ENCODE results near the gene BAIAP2. TPM values are rescaled to one million over a fixed set of nuclear protein-coding genes. Genes with fewer than 3 reads are reported as not detected.

The BAIAP2 gene
- total and polyA plus RNA-seq, 9 donors, result 12.0 to 80.6 (median 23.2) TPM

- no peak for TF ChIP-seq POLR2A (IDR thresholded peaks at IDR 0.05)
- TF ChIP-seq, protein P1, sequence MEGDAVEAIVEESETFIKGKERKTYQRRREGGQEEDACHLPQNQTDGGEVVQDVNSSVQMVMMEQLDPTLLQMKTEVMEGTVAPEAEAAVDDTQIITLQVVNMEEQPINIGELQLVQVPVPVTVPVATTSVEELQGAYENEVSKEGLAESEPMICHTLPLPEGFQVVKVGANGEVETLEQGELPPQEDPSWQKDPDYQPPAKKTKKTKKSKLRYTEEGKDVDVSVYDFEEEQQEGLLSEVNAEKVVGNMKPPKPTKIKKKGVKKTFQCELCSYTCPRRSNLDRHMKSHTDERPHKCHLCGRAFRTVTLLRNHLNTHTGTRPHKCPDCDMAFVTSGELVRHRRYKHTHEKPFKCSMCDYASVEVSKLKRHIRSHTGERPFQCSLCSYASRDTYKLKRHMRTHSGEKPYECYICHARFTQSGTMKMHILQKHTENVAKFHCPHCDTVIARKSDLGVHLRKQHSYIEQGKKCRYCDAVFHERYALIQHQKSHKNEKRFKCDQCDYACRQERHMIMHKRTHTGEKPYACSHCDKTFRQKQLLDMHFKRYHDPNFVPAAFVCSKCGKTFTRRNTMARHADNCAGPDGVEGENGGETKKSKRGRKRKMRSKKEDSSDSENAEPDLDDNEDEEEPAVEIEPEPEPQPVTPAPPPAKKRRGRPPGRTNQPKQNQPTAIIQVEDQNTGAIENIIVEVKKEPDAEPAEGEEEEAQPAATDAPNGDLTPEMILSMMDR (IDR thresholded peaks at IDR 0.05), result no peak
- no peak for TF ChIP-seq EP300 (IDR thresholded peaks at IDR 0.05)
- Histone ChIP-seq H3K4me3 (no peak overlapping the region), H3K4me1 (ENCODE audit: insufficient read depth) (peaks cover 10% of the 10 kb centered on the region), H3K36me3 (no peaks in the 10 kb centered on the region), H3K9me3 (no peaks in the 10 kb centered on the region), H3K27me3 (no peaks in the 10 kb centered on the region), H3K27ac (peak overlapping the region in 1 of 2 donors; percentile 39)
- intact Hi-C loops (cut with DNase I), result loop anchor here in 3 of 4 donors (2.0 to 5.0 kb wide), 5 partner anchors 59 to 104 kb away; partner anchors contain the start of genes BAIAP2 (in 1 of the 3) and CHMP6 (in 1 of the 3)
- WGBS, 3 donors, result 63 to 68% (median 63%) methylated on average over 7 of the region's 7 CpGs
- peak in 2 of 5 donors; percentile 33 to 56 for DNase-seq
Measured at GRCh38 chr17:81096741-81097133, 61.8 kb downstream of the BAIAP2 start.

DNA sequence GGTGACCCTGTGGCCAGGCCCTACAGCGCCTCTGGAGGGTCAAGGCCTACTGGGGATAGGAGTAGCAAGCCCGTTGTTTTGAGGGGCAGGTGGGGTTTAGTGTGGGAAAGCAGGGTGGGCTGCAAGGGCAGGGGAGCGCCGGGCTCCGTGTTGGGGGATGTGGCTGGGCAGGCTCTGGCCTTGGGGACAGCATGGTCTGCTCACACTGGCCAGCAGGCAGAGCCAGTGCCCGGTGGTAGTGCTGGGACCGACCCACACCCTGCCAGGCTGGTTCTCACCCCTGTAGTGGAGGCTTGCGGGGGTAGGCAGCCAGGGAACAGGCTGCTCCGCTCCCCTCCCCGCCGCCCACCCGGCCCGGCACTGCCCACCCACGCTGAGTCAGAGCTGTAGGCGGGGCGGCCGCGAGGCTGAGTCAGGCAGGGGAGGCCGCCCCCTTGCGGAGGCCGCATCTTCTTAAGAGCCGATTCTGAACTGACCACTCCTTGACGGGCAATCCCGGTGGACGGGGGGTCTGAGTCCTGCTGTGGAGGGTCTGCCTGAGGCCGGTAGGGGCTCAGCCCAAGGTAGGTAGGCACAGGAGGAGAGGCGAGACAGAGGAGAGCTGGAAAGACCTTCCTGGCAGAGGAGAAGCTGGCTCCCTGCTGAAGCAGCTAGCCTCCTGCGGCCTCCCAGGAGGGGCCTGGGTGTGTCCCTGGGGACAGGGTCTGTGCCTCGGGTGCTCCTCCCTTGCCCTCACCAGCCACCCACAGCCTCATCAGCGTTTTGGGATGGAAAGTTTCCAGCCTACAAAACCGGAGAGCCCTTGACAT, 62.4 kb downstream of the BAIAP2 start:
- Histone ChIP-seq H3K4me1 (ENCODE audit: insufficient read depth) (peaks cover 10% of the 10 kb centered on the region), H3K27ac (peak overlapping the region; percentile 9 to 39), H3K36me3 (no peaks in the 10 kb centered on the region), H3K4me3 (peak overlapping the region; percentile 5), H3K27me3 (no peaks in the 10 kb centered on the region), H3K9me3 (no peaks in the 10 kb centered on the region)
- intact Hi-C loops (cut with DNase I), result loop anchor here in 3 of 4 donors (2.0 to 5.0 kb wide), 5 partner anchors 60 to 105 kb away; partner anchors contain the start of genes BAIAP2 (in 1 of the 3) and CHMP6 (in 1 of the 3)
- 7 to 9% (median 7%) methylated on average over 25 to 31 of the region's 31 CpGs for WGBS, 3 donors
- peak; percentile 86 to 93 (median 89) for DNase-seq
- no peak for TF ChIP-seq POLR2A (IDR thresholded peaks at IDR 0.05)
- no peak for TF ChIP-seq EP300 (IDR thresholded peaks at IDR 0.05)
- TF ChIP-seq, protein P1 (IDR thresholded peaks at IDR 0.05), result peak; percentile 70 to 85 (median 84)

- H3K36me3 ChIP-seq, result no peaks in the 10 kb centered on the region
- peak overlapping the region; percentile 9 to 39 for H3K27ac ChIP-seq
- no peaks in the 10 kb centered on the region for H3K27me3 ChIP-seq
- intact Hi-C loops (cut with DNase I), result loop anchor here in 3 of 4 donors (2.0 to 5.0 kb wide), 5 partner anchors 61 to 106 kb away; partner anchors contain the start of genes BAIAP2 (in 1 of the 3) and CHMP6 (in 1 of the 3)
- peak in 1 of 5 donors; percentile 26 for DNase-seq
- H3K4me1 ChIP-seq (ENCODE audit: insufficient read depth), result peaks cover 10% of the 10 kb centered on the region
- no peak overlapping the region for H3K4me3 ChIP-seq
- 62 to 67% (median 64%) methylated on average over 9 to 13 of the region's 13 CpGs for WGBS, 3 donors
- no peaks in the 10 kb centered on the region for H3K9me3 ChIP-seq
- TF ChIP-seq, protein P1 (IDR thresholded peaks at IDR 0.05), result no peak
- TF ChIP-seq POLR2A (IDR thresholded peaks at IDR 0.05) (no peak), EP300 (IDR thresholded peaks at IDR 0.05) (no peak)
Measured at GRCh38 chr17:81097943-81098308, 63.0 kb downstream of the BAIAP2 start.

DNA sequence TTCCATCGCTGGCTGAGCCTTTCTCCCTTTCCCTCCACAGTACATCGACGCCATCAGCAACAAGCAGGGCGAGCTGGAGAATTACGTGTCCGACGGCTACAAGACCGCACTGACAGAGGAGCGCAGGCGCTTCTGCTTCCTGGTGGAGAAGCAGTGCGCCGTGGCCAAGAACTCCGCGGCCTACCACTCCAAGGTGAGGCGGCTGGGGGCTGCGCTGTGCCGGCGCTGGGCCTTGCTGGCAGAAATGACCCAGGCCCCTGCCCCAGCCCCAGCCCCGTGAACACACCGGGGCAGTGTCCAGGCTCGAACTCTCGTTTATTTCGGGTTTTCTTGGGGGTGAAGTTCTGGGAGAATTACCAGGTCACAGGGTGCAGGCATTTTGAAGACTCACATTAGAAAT, 64.9 kb downstream of the BAIAP2 start:
- Histone ChIP-seq H3K4me3 (no peak overlapping the region), H3K36me3 (no peaks in the 10 kb centered on the region), H3K27me3 (no peaks in the 10 kb centered on the region), H3K27ac (no peak overlapping the region), H3K4me1 (ENCODE audit: insufficient read depth) (peaks cover 8% of the 10 kb centered on the region), H3K9me3 (no peaks in the 10 kb centered on the region)
- intact Hi-C loops (cut with DNase I), result loop anchor here (5.0 to 10.0 kb wide), 7 partner anchors 63 to 675 kb away; partner anchors contain the start of genes CHMP6 (in 2 of the 4) and BAIAP2 (in 1 of the 4)
- TF ChIP-seq, protein P1 (IDR thresholded peaks at IDR 0.05), result no peak
- TF ChIP-seq POLR2A (IDR thresholded peaks at IDR 0.05), result no peak
- no peak for TF ChIP-seq EP300 (IDR thresholded peaks at IDR 0.05)
- DNase-seq, result no peak
- WGBS, 3 donors, result 94 to 96% (median 94%) methylated on average over 23 of the region's 23 CpGs
